Thyroid gland (tissue), 4 donors: ENCODE data around the gene SLC35B3.

Experiments used
- POLR2A ChIP-seq, 2 donors: fragments of 450-650 bp; IDR thresholded peaks; one replicate each; pipeline ENCODE4 v1.6.1; 2017; ENCODE audit warnings: antibody characterized with exemption in 2 of 2, mild to moderate bottlenecking in 2 of 2, moderate library complexity in 1 of 2
- TF ChIP-seq, protein P1 (sequence below), 6 experiments: fragments of 200-600 bp in 3 of 6; fragments of 450-650 bp in 3 of 6; sonication (generic) in 3 of 6; IDR thresholded peaks; one replicate each; pipeline ENCODE4 v1.5.1; 2016 to 2019; ENCODE audit warnings: antibody characterized with exemption in 6 of 6, mild to moderate bottlenecking in 2 of 6, inconsistent platforms in 1 of 6, moderate library complexity in 1 of 6

DNA sequence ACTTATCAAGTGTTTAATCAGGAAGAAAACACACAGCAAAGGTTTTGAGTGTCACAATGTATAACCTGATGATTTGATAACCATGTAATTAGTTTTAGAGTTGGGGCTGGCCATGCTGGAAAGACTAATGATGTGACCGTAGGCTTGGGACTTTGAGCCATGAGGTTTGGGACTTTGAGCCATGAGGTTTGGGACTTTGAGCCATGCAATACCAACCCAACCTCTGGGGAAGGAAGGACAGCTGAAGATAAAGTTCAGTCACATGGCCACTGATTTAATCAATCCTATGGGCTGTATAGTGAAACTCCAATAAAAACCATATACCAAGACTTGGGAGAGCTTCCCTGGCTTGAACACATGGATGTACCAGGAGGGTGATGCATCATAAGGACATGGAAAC, 32.8 kb downstream of the SLC35B3 start:
- TF ChIP-seq, protein P1, sequence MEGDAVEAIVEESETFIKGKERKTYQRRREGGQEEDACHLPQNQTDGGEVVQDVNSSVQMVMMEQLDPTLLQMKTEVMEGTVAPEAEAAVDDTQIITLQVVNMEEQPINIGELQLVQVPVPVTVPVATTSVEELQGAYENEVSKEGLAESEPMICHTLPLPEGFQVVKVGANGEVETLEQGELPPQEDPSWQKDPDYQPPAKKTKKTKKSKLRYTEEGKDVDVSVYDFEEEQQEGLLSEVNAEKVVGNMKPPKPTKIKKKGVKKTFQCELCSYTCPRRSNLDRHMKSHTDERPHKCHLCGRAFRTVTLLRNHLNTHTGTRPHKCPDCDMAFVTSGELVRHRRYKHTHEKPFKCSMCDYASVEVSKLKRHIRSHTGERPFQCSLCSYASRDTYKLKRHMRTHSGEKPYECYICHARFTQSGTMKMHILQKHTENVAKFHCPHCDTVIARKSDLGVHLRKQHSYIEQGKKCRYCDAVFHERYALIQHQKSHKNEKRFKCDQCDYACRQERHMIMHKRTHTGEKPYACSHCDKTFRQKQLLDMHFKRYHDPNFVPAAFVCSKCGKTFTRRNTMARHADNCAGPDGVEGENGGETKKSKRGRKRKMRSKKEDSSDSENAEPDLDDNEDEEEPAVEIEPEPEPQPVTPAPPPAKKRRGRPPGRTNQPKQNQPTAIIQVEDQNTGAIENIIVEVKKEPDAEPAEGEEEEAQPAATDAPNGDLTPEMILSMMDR (IDR thresholded peaks at IDR 0.05), result no peak
- no peak for TF ChIP-seq POLR2A (IDR thresholded peaks at IDR 0.05)
